Measurements from ENCODE around the gene COQ3. TPM values are rescaled to one million over a fixed set of nuclear protein-coding genes. Genes with fewer than 3 reads are reported as not detected.

Gene COQ3
- total RNA-seq, 1 donor from 2014 or later, result 5.0 TPM

- Histone ChIP-seq H3K79me2 (ENCODE audit: insufficient read depth, low read length) (peaks cover 24% of the 10 kb centered on the region), H3K27me3 (ENCODE audit: insufficient read depth, low read length) (no peaks in the 10 kb centered on the region), H3K9ac (ENCODE audit: low read length) (no peak overlapping the region), H3K4me2 (ENCODE audit: low read length) (no peak overlapping the region), H3K4me1 (ENCODE audit: insufficient read depth, low read length) (no peaks in the 10 kb centered on the region), H3K4me3 (ENCODE audit: insufficient read depth, low read depth, low read length) (no peak overlapping the region), H4K20me1 (ENCODE audit: insufficient read depth, low read length) (peaks cover 9% of the 10 kb centered on the region), H2AFZ (ENCODE audit: low read depth, low read length) (no peak overlapping the region), H3K27ac (ENCODE audit: low read depth, low read length) (no peak overlapping the region), H3K36me3 (ENCODE audit: insufficient read depth, low read length) (peaks cover 76% of the 10 kb centered on the region), H3K9me3 (ENCODE audit: insufficient read depth, low read depth, low read length) (no peaks in the 10 kb centered on the region)
- DNase-seq (ENCODE audit: low read depth) (no peak), FAIRE-seq (no peak)
- Mint-ChIP-seq H3K4me1 (ENCODE audit: low read depth, unreplicated experiment) (peaks cover 4% of the 10 kb centered on the region), H3K9me3 (ENCODE audit: unreplicated experiment) (no peaks in the 10 kb centered on the region), H3K36me3 (ENCODE audit: low read depth, unreplicated experiment) (no peaks in the 10 kb centered on the region), H3K4me3 (ENCODE audit: unreplicated experiment) (no peak overlapping the region), H3K27me3 (ENCODE audit: low read depth, unreplicated experiment) (no peaks in the 10 kb centered on the region), H3K27ac (ENCODE audit: unreplicated experiment) (no peak overlapping the region)
- TF ChIP-seq CTCF (IDR thresholded peaks at IDR 0.05; ENCODE audit: insufficient read depth, low read depth, low read length) (no peak), EZH2 (IDR thresholded peaks at IDR 0.05; ENCODE audit: insufficient read depth, low read length) (no peak)
Observed at GRCh38 chr6:99407076-99407475, 13.1 kb upstream of the COQ3 start.

GRCh38 chr6:99402448-99402847 is 8.5 kb upstream of the COQ3 start:
- Histone ChIP-seq H3K9me3 (ENCODE audit: insufficient read depth, low read depth, low read length) (no peaks in the 10 kb centered on the region), H2AFZ (ENCODE audit: low read depth, low read length) (no peak overlapping the region), H3K4me3 (ENCODE audit: insufficient read depth, low read depth, low read length) (no peak overlapping the region), H3K4me2 (ENCODE audit: low read length) (no peak overlapping the region), H3K4me1 (ENCODE audit: insufficient read depth, low read length) (no peaks in the 10 kb centered on the region), H4K20me1 (ENCODE audit: insufficient read depth, low read length) (no peaks in the 10 kb centered on the region), H3K36me3 (ENCODE audit: insufficient read depth, low read length) (peaks cover 55% of the 10 kb centered on the region), H3K9ac (ENCODE audit: low read length) (no peak overlapping the region), H3K27me3 (ENCODE audit: insufficient read depth, low read length) (no peaks in the 10 kb centered on the region), H3K79me2 (ENCODE audit: insufficient read depth, low read length) (no peaks in the 10 kb centered on the region), H3K27ac (ENCODE audit: low read depth, low read length) (no peak overlapping the region)
- Mint-ChIP-seq H3K4me1 (ENCODE audit: low read depth, unreplicated experiment) (no peaks in the 10 kb centered on the region), H3K4me3 (ENCODE audit: unreplicated experiment) (no peak overlapping the region), H3K27ac (ENCODE audit: unreplicated experiment) (no peak overlapping the region), H3K27me3 (ENCODE audit: low read depth, unreplicated experiment) (no peaks in the 10 kb centered on the region), H3K9me3 (ENCODE audit: unreplicated experiment) (no peaks in the 10 kb centered on the region), H3K36me3 (ENCODE audit: low read depth, unreplicated experiment) (no peaks in the 10 kb centered on the region)
- FAIRE-seq (no peak), DNase-seq (ENCODE audit: low read depth) (no peak)
- TF ChIP-seq CTCF (IDR thresholded peaks at IDR 0.05; ENCODE audit: insufficient read depth, low read depth, low read length) (no peak), EZH2 (IDR thresholded peaks at IDR 0.05; ENCODE audit: insufficient read depth, low read length) (no peak)

GRCh38 chr6:99397287-99397686 is 3.3 kb upstream of the COQ3 start:
- Mint-ChIP-seq H3K4me1 (ENCODE audit: low read depth, unreplicated experiment) (peaks cover 4% of the 10 kb centered on the region), H3K36me3 (ENCODE audit: low read depth, unreplicated experiment) (no peaks in the 10 kb centered on the region), H3K9me3 (ENCODE audit: unreplicated experiment) (no peaks in the 10 kb centered on the region), H3K27me3 (ENCODE audit: low read depth, unreplicated experiment) (no peaks in the 10 kb centered on the region), H3K4me3 (ENCODE audit: unreplicated experiment) (no peak overlapping the region), H3K27ac (ENCODE audit: unreplicated experiment) (peak overlapping the region; percentile 41)
- no peak overlapping the region for H3K27ac ChIP-seq (ENCODE audit: low read depth, low read length)
- no peaks in the 10 kb centered on the region for H3K9me3 ChIP-seq (ENCODE audit: insufficient read depth, low read depth, low read length)
- no peak for FAIRE-seq
- H3K27me3 ChIP-seq (ENCODE audit: insufficient read depth, low read length), result no peaks in the 10 kb centered on the region
- TF ChIP-seq EZH2 (IDR thresholded peaks at IDR 0.05; ENCODE audit: insufficient read depth, low read length) (no peak), CTCF (IDR thresholded peaks at IDR 0.05; ENCODE audit: insufficient read depth, low read depth, low read length) (no peak)
- no peak overlapping the region for H3K9ac ChIP-seq (ENCODE audit: low read length)
- DNase-seq (ENCODE audit: low read depth), result no peak
- no peaks in the 10 kb centered on the region for H3K79me2 ChIP-seq (ENCODE audit: insufficient read depth, low read length)
- H3K4me2 ChIP-seq (ENCODE audit: low read length), result no peak overlapping the region
- no peak overlapping the region for H3K4me3 ChIP-seq (ENCODE audit: insufficient read depth, low read depth, low read length)
- H3K4me1 ChIP-seq (ENCODE audit: insufficient read depth, low read length), result no peaks in the 10 kb centered on the region
- H4K20me1 ChIP-seq (ENCODE audit: insufficient read depth, low read length), result no peaks in the 10 kb centered on the region
- H2AFZ ChIP-seq (ENCODE audit: low read depth, low read length), result no peak overlapping the region
- peaks cover 19% of the 10 kb centered on the region for H3K36me3 ChIP-seq (ENCODE audit: insufficient read depth, low read length)

Measured in astrocyte (in vitro differentiated cells and primary cell).